Kasumi-1 (cell line): ENCODE measurements around the gene NFIA.

ENCODE experiments used
- DNase-seq, 2 experiments: peaks; one replicate each; lab custom pipeline; 2025; lab: John Stamatoyannopoulos, UW

The NFIA gene

DNA sequence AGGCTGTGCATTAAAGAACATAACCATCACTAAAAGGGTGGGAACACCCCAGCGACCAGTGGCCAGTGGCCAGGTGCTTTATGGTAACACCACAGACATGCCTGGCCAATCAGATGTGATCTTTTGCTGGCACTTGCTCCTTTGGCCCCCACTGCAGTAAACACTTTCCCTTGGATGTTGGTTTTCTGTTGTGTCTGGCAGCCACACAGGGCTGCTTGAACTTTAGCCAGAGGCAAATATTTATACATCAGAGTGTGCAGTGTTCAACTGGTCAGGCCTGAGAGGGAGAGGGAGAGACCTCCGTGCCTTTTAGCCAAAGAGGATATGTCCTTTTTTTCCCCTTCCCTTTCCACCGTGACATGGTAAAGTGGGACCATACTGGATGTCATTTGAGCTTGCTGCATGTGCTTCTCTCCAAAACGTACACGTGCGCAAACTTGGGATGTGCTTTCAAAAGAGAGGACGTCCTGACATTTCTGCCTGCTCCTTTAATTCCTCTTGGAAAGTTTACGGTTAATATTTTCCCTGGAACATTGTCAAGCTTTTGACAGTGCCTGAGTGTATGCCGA, 101.2 kb downstream of the NFIA start:
- no peak for DNase-seq

DNA sequence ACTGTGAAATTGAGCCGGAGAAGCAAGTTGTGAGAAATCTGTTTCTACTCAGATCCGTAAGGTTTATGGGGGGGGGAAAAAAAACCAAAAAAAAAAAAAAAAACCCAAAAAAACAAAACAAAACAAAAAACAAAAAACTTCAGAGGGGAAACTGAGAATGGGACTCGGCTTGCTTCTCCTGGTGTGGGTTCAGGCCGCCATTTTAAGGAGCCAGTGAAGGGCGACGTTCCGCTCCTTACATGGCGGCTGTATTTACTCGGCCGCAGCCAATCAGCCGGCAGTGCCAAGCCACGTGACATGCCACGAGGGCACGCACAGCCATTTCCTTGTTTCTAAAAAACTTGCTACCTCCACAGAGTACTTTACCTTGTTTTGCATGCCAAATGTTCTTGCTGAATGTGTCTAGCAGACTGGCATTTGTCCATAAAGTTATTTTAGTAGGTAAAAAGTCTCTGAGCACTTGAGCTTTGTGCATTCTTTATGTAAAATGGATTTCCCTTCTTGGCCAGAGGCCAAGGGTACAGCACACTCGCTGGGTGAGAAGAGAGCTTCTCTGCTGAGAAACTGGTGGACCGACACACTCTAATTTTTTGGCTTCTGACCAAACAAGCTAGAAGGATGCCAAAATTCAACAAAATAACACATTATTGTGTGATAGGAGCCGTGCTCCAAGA, 101.8 kb downstream of the NFIA start:
- no peak for DNase-seq

DNA sequence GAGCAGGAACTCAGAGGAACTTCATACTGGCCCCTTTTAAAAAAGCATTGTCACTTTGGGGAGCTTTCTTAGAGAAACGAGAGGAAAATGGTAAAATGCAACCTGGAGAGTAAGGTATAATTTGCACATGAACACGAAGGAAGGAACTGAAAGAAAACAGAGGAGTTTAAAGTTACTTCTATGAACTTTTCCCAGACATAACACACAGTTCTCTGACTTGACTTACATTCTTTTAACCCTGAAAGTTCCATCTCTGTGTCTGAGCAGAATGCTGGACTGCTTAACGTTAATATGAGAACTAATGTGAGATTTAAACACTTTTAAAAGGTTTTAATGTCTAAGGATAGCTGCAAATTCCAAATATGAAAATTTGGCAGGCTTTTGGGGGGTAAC, 102.3 kb downstream of the NFIA start:
- no peak for DNase-seq

DNA sequence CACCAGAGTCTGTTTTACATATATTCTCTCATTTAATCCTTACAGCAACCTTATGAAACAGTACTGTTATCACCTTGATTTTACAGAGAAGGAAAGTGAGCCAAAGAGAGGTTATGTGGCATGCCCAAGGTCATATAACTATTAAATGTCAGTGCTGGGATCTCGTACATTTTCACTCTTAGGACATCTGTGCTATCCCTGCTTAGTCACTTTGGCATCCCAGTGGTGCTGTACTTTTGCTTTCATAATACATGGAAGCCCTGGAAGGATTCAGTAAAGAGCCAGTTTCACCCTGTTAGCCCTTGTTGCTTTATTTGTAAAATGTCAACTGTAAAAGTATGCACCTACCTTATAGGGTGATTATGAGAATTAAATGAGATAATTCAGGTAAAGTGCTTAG, 104.4 kb downstream of the NFIA start:
- no peak for DNase-seq

DNA sequence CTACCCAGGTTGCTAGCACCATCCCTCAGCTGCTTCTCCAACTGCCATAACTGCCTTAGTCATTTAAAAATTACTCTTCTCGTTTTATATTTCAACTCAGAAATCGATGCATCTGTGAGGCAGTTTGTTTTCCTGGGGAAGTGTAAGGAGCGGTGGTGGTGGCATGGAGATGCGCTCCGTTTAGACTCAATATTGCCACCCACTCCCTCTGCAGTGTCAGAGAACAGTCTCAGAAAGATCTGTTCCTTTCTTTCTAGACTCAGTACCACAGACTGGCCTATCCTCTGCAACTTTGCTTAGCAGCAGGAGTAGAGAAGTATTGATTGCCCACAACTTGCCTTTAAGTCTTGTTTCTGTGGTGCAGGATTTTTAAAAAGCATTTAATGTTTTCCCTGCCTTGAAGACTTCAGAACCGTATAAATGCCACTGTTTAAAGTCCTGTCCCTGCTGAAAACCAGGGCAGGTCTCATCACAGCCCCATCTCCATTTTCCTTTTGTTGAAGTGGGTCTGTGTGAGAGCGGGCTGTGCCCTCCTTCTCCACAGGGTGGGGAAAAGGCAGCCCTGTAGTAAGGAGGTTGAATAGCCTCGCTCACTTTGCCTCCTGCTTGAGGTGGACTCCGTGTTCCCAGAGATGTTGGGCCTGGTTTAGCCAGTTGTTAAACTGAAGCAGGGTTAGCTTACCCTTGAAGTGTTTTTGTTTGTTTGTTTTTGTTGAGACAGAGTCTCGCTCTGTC, 105.2 kb downstream of the NFIA start:
- DNase-seq: no peak

DNA sequence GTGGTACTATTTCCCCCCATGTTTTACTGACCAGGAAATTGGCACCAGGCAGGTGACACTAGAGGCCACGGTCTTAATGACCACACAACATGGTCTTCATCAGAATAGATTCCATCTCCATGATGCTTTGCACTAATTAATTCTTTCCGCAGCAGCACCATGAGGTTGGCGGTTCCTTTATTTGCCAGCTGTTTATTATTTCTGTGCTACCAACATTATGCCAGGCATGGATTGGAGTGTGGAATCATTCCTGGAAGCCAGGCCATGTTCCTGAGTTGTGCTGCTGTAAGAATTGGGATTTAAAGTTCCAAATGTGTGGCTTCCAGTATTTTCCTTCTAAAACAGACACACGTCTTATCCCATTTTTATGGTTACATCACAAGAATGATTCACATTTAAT, 107.8 kb downstream of the NFIA start:
- no peak for DNase-seq

DNA sequence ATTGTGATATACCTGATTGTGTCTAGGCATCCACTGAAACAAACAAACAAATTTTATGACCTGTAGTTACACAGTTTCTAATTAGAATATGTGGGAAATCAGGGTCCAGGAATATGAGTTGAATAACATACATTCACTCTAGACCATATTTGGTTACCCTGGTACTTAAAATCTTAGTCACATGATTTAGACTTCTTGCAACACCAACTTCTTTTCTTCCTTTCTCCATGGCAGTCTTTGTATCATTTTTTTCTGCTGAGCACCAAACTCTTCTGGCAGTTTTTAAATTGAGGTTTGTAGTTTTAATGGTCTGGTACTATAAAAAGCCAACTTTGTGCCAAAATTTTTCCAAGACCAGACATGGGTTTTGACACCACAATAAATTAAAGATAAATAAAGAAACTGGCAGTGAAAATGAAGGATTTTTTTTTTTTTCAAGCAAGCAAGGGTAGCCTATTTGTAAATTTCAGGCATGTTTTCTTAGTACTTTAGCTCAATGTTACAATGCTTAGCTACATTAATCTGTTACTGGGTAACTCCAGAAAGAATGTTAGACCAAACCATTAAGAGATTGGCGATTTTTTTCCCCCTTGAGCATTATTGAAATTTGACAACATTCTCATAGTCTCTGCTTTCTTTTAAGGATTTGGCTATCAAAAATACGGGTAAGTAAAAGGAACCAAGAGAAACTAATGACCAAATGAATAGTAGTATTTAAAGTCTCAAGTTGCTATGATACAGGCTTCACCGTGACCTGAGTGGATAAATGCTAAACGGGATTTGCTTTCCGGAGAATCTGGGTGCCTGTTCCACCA, 108.5 kb downstream of the NFIA start:
- DNase-seq: no peak

DNA sequence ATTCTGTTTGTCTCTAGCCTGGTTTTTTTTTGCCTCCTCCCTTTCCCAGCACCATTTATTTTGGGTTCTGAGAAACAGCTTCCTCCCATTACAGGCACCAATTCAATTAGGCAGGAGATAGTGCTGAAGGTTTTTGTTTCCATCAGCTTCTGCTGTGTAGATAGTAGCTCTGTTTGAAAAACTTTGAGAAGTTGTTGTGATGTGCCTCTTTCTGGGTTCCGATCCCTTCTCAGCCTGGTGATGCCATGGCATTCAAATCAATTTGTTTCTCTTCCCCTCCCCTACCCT, 109.0 kb downstream of the NFIA start:
- no peak for DNase-seq

DNA sequence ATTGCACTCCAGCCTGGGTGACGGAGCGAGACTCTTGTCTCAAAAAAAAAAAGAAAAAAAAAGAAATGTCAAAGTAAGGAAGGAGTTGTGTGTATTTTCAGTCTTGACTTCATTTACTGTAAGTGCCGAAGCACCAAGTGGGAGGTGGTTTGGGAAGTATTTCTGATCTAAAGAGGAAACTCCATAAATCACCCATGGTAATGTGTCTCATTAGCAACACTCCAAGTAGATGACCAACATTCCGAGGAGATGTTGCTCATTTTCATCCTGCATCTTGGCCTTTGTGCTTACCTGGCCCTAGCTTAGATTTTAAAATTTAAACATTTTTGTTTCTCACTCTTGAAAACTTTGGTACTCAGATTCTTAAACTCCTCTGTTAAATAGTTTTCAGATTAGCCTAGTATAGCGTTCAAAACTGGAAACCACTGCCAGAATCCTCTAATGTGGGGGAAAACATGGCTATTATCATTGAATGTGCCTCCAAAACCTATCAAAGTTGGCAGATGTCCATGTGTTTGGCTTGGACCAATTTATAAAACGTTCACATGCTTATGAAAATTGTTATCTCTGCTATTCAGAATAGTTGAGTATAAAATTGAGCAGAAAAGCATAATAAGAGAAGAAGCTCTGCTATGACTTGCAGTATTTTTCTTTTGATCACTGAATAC, 110.4 kb downstream of the NFIA start:
- DNase-seq: no peak

DNA sequence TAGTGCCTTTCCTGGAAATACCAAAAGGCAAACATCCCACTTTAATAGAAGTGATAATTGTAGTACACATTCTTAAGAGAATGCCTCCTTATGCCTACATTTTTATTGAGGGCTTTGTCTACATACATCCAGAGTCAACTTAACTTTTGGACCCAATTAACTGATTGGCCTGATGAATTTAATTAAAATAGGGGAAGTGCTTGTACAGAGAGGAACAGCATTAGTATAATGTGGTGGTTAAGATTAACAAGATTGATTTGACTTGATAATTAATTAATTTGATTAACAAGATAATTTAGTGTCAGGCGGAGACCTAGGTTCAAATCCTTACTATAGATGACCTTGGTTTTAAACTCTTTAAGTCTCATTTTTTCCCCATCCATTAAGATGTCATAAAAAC, 111.4 kb downstream of the NFIA start:
- no peak for DNase-seq

DNA sequence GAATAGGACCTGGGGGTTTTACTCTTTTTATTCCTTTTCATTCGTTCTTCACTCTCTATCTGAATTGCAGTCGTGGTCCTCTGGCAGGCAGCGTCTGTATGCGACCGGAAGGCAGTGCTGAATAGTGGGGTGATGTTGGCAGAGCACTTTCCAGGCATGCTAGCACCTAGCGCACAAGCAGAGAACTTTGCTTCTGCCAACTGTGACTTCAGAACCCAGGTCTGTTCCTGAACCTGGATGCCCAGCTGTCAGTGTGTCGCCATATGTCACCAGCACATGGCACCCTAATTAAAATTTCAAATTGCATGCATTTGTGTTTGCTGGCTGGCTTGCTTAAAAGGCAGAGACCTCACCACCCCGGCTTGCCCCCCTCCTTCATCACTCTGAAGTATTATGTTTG, 116.2 kb downstream of the NFIA start:
- no peak for DNase-seq

DNA sequence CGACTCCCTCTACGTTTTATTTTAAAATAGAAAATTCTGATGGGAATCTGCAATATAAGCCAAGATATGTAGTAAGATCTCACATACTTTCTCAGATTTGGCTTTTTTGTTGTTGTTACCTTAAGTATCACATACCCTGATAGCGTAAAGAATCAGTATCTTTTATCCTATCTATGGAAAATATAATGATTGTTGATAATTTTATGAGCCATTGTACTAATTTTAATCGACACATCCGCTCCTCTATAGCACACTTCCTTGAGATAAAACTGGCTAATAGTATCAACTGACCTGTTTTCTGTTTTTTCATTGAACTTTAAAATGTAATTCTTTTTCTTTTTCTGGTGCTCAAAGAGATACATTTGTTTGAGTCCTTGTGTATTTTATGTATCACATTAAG, 118.7 kb downstream of the NFIA start:
- no peak for DNase-seq

DNA sequence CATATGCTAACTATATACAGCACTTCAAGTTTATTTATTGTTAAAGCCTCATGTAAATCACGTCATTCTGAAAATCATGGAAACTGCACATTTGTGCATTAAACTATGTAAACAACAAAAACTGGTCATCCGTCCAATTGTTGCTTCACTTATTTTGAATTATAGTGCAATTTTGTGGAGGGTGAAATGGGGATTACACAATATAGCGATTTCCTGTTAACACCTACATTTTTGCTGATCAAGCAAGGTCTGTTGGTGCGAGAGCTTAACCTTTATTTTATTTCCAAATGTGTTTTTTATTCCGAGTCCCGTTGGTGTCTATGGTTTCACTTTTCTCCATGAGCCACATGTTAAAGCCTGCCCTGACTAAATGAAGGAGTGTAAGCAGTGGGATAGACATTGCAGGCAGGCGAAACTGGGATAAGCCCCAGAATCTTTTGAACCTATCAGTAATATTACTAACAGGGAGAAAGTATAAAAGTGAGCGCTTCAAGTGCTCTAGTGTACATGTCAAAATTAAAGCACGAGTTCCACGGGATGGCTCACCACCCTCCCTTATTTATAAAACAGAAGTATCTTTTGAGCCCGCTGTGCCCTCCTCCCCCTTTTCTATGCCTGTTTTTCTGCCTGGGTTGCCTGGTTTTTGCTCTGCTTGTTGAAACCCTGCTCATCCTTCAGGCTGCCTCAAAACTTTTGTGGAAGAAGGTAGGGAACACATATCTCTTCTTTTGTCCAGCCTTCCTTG, 120.7 kb downstream of the NFIA start:
- no peak for DNase-seq

DNA sequence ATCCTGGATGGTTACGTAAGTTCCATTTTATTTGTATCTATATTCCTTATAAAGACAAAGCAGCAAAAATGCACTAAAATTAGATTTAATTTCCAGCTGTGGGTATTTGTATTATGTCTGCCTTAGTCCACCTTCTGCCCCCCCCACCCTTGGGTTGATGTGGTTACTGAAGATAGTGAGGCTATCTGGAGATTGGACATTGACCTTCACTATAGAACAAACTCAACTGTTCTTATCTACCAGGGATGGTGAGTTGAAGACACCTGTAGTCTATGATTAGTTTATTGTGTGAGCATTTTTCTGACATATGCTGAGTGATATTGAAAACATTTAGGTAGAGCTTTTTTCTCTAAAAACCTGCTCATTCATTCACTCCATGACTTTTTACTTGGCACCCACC, 122.2 kb downstream of the NFIA start:
- no peak for DNase-seq

DNA sequence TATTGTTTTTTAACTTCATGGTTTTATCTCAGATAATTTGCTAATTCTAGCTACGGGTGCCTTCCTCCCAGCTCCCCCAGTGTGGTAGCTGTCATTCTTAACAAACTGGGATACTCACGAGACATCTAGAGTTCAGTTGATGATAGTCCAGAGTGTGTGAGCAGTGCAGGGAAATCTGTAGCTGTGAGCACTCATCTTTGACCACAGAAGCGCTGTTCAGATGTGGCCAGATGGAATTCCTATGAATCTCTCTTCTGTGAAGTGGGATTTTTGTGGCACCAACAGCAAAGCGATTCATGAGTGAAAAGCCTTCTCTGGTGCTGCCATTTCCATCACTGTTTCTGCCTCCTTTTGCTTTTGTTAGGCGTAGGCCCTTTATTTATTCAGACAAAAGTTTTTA, 125.1 kb downstream of the NFIA start:
- no peak for DNase-seq

DNA sequence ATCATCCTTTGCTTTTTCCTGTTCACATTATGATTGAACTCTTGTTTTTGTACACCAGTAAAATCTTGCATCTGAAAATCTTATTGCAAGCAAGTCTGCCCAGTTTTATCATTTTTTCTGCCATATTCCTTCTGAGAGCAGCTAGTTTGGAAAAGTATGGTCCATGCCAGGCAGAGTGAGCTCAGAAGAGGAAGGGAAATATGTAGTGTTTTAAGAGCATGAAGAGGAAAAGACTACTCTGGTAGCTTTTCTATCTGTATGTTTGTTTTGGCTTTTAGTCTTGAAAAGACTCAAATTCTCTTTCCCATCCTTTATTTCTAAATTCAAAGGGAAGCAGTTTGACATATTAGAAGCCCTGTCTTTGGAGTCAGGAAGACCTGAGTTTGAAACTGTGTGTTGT, 125.8 kb downstream of the NFIA start:
- DNase-seq: no peak

DNA sequence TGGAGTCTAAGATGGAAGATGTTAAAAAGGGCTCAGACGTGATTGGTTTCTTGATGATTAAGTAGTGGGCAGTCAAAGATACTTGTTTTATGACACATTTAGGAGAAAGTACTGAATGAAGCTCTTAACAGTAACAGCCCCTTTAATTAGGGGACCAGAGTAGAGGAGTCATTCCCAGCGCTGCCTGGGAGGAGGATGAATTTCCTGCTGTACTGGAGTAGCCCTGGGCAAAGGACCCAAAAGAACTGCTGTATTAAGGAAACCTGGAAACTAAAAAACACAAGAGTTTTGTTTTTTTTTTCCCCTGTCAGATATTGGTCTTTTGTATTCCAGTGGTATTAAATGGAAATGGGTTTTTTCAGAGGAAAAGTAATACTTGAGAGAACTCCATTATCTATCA, 126.5 kb downstream of the NFIA start:
- DNase-seq: no peak

DNA sequence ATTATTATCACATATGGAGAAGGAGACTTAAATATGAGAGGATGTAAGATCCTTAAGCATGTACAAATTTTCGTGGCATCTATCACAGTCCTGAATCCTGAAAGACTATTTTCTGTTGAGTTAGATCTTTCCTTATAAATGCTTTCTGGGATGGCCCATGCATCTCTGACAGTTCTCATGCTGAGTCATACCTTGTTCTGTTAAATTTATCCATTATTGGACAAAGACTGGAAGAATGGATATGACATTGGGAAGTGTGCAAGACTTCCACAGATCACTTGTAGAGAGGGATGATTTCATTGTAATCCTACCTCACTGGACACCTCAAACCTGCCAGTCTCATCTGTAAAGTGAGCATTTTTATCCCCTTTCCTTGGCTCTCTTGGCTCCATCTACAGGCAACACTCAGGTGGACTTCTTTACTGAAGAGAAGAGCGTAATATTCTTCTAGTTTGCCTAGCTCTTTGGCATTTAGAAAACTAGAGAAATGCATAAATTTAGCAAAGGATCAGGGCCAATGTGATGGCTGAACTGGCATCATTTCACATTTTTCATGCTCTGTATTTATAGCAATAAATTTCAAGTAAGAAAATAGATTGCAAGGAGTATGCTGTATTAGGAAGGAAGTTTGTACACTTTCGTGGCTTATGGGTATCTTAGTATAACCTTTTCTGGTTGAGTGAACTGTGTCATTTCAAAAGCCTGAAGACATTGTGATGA, 128.2 kb downstream of the NFIA start:
- DNase-seq: no peak

DNA sequence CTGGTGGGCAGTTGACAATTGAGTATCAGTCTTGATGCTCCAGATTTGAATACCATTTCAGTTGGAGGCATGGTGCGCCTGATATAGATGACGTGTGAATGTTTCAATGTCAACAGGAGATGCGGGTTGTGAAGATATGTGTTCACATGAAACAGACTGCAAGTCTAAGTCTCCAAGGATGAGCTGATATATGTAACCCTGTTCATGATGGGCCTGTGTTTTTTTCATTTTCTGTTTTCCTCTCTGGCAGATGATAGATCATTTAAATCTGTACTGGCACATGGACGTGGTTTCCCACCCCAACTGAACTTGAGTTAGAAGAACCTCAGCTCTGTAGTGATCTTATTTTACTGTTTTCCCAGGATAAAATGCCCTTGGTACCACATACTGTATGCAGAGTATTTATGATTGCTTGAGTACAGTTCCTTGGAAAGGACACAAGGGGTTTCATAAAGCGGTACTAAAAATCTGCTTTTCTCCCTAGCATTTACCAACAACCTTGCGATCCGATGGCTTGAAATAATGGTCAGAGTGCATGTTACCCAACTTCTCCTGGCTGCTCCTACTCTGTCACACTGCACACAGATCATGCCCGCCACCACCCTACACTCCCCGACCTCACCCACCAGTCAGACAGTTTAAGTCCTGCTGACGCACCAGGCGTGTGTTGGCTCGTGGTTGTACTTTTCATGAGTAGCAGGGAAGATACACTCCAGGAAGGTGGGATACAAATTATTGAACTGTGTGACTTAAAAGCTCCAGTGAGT, 131.1 kb downstream of the NFIA start:
- DNase-seq: no peak

DNA sequence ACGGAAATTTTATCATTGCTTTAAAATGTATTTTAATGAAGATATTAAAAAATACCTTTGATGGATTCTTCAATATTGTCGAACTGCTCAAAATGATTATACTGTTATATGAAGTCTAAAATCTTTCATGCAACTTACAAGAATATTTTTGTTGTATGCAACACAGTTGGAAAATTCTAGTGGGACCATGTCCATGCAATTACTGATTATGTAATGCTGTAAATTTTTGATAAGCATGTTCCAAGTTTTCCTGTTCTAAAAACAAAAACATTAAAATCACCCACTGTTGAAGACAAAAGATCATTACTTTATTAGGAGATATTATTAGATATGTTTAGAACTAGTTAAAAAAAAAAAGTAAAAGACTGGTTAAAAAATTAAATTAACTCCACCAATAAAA, 132.8 kb downstream of the NFIA start:
- no peak for DNase-seq
